Left kidney (tissue), 2 donors: ENCODE data around the gene SPOCK1. TPM values are rescaled to one million over a fixed set of nuclear protein-coding genes. Genes with fewer than 3 reads are reported as not detected.

Source experiments
- DNase-seq: peaks from one replicate; pipeline ENCODE4 v3.0.0-alpha.2; 2013
- polyA plus RNA-seq: library from polyadenylated mRNA; unstranded; fragments of 120-200 nt; gene quantifications from one replicate; pipeline ENCODE4 v1.2.1, GENCODE V29; 2013; ENCODE audit not compliant: insufficient read length

SPOCK1 gene
- polyA plus RNA-seq, 1 donor, result 7.9 TPM

DNA sequence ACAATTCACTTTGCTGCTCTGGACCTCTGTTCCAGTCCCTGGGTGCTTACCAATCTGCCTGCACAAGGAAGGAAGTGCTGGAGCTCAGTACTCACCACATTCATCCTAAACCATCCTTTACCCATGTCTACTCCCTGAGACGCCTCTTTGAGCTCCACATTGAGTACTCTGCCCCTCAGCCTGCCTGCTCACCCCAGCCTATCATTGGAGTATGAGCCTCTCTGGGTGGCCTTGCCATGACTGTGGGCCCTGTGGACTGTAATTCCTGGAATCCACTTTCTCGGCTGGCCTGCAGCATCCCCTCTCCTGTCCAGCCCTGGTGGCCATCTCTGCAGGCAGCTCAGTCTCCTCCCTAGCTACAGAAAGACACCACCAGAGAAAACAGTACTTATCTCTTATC, 428.6 kb downstream of the SPOCK1 start:
- no peak for DNase-seq

GRCh38 chr5:137069358-137069757, 429.8 kb downstream of the SPOCK1 start:
- DNase-seq, result no peak

GRCh38 chr5:137061382-137061781, 437.7 kb downstream of the SPOCK1 start:
- DNase-seq, result no peak

DNA sequence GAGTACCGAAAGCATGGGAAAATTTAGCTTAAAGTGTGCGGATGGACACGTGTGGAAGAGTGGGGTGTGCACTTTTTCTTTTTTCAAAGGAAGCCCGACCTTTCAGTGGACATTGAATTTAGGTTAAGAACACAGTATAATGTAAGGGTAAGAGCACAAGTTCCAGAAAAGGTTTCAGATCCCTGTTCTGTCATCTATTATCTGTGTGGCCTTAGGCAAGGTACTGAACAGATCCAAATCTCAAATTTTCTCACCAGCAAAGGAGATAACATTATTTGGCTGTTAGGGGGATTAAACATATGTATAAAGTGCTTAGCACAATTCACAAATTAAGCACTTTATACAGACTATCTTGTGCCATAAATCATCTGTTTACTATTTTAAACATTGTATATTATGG, 441.0 kb downstream of the SPOCK1 start:
- DNase-seq, result no peak

- no peak for DNase-seq
These were observed 442.4 kb downstream of the SPOCK1 start for GRCh38 chr5:137056676-137057075.

- DNase-seq, result no peak
These were observed 443.8 kb downstream of the SPOCK1 start for GRCh38 chr5:137055271-137055872.

GRCh38 chr5:137054792-137055191, 444.3 kb downstream of the SPOCK1 start:
- no peak for DNase-seq

DNA sequence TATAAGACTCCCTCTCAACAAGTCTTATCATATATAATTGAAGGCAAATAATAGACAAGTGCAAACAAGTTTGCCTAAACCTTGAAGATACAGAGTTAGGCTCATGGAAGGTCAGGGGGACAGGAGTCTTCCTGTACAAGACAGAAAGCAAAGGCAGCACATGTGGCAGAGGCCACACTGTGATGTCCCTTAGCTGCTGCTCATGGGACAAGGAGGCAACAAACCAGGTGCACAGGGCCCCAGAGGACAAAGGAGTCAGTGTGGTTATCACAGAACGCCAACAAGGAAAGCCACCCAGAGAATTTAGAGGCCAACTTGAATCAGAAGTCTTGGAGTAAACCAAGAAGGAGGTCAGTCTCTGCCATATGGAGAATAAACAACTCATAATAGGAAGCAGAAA, 444.8 kb downstream of the SPOCK1 start:
- DNase-seq, result no peak

DNA sequence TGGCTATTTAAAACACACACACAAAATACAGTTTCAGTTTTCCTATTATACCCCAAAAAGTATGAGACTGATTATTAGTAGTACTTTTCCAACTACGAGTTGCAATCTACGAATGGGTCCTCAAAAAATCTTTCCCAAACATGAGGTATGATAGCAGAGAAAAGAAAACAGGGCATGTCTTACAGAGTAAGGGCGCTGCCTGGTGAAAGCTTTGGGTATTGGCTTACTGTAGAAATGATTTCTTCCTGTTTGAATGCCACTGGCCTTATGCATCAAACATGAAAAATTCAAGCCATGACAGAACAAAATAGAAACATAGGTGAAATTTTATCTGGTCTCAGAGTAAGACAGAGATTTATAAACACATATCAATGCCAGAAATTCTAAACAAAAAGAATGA, 448.0 kb downstream of the SPOCK1 start:
- no peak for DNase-seq

- DNase-seq, result no peak
These were observed 458.3 kb downstream of the SPOCK1 start for GRCh38 chr5:137040641-137041340.

- DNase-seq, result no peak
These were observed 459.1 kb downstream of the SPOCK1 start for GRCh38 chr5:137040024-137040423.

DNA sequence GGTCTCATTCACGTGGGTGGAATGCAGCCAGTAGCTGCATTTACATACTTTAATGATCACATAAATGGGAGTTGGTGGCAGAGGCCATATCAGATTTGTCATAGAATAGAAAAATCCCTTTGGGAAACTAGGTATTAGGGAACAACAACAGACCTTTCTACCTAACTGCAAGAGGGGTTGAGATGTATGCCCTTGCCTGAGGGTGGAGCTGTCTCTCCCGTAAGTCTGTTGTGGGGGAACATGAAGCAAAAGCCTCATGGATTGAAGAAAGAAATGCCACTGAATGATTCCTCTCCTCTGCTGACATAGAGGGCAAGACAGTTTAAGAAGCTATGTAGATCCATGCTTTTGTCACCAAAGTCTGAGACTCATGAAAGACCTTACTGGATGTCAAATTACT, 461.3 kb downstream of the SPOCK1 start:
- no peak for DNase-seq

- peak; percentile 48 for DNase-seq
These were observed 462.5 kb downstream of the SPOCK1 start for GRCh38 chr5:137036640-137037039.

GRCh38 chr5:137035480-137035878, 463.6 kb downstream of the SPOCK1 start:
- no peak for DNase-seq

DNA sequence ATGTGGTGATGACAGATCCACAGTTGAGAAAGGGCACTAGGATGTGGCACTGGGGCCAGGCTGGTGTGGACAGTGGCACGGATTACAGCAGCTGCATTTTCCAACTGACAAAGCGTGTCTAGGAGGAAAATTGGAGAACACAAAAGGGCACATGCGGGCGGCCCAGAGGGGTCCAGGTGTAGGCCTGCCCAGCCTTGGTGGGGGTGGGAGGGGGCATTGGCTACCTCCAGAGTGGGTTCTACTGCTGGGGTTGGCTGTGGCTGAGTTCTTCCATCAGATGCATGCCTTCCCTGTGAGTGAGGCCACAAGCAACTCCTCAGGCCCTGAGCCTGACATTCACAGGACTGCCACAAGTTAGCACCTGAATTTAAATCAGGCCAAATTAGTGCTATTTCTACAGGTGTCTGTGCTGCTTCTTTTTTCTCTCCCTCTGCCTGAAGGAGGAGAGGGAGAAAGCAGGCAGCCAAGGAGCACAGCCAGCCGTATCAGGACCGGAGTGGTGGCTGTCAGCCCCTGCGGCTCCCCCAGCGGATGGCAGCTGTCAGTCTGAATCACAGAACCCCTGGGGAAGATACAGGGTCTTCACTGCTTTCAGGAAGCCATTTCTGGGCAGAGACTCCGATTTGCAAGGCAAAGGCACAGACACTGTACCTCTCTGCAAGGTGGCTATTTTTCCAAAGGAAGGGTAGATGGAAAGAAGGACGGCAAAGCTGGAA, 464.2 kb downstream of the SPOCK1 start:
- DNase-seq, result no peak

DNA sequence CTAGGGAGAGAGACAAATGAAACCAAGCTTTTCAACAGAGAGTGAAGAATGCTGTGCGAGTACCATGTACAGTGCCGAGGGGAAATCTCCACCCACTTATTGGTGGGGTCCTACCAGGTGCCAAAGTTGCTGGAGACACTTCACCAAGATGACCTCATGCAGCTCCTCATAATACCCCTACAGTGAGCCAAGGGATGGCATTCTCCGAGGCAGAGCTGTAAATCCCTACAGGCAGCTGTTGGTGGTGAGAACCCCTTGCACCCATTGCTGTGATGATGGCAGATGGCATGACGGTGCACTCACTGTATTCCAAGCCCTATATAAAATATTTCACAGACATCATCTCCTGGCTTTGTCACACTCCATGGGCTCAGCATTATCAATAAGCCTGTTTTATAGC, 464.9 kb downstream of the SPOCK1 start:
- no peak for DNase-seq

- no peak for DNase-seq
These were observed 466.2 kb downstream of the SPOCK1 start for GRCh38 chr5:137032929-137033328.

GRCh38 chr5:137027758-137028157, 471.4 kb downstream of the SPOCK1 start:
- no peak for DNase-seq

- no peak for DNase-seq
These were observed 472.8 kb downstream of the SPOCK1 start for GRCh38 chr5:137026296-137026695.

GRCh38 chr5:137024044-137024443, 475.1 kb downstream of the SPOCK1 start:
- peak; percentile 22 for DNase-seq

- DNase-seq, result no peak
These were observed 475.8 kb downstream of the SPOCK1 start for GRCh38 chr5:137023371-137023770.

- DNase-seq, result no peak
These were observed 476.4 kb downstream of the SPOCK1 start for GRCh38 chr5:137022725-137023124.

DNA sequence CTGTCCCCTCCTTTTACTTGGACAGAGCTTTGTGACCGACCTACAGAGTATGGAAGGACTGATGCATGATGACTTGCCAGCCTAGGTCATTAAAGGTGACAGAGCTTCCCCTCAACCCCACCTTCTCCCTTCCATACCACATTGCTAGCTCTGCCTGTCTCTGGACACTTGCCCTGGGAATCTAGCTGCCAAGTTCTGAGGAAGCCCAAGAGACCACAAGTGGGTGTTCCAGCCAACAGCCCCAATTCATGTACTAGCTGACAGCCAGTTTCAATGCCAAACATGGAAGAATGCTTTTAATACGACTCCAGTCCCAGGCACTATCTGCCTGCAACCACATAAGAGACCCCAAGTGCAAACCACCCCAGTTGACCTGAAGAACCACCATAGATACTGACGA, 477.1 kb downstream of the SPOCK1 start:
- DNase-seq, result no peak

DNA sequence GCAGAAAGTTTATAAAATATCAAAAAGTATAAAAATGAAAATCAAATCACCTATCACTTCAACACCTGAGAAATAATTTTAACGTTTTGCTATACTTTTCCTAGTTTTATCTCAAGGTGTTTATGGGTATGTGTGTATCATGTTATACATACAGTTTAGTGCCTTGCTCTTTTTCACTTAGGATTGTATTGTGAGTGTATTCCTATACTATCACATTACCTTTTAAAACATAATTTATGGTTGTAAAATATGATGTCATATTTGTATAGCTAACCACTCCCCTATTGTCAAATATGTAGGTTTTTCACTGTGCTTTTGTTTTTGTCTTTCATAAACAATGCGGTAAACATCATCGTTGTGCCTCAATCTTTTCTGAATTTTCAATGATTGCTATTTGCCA, 479.9 kb downstream of the SPOCK1 start:
- DNase-seq, result no peak
